OCI-LY7 (cell line): Measurements from ENCODE around the gene PAN3. TPM values are rescaled to one million over a fixed set of nuclear protein-coding genes. Genes with fewer than 3 reads are reported as not detected.

ENCODE experiments used
- BruUV-seq: library from RNA; stranded (reverse); fragments of 400-500 nt; replicated peaks from 2 replicates; lab custom pipeline; 2021; lab: Mats Ljungman, UMichigan
- CTCF ChIA-PET: fragments of 300-600 bp; sonication (Branson Sonifier 250); formaldehyde crosslinking; loops from one replicate; lab custom pipeline; 2022; ENCODE audit warnings: antibody characterized with exemption; ENCODE audit not compliant: unreplicated experiment; lab: Charles Lee
- POLR2A ChIA-PET: fragments of 300-600 bp; sonication (Branson Sonifier 250); formaldehyde crosslinking; loops from one replicate; lab custom pipeline; 2022; ENCODE audit warnings: antibody characterized with exemption; lab: Charles Lee
- DNase-seq: peaks from one replicate; pipeline ENCODE4 v3.0.0-alpha.2; 2015; ENCODE audit warnings: low spot score
- H2AFZ ChIP-seq: fragments of 200-600 bp; sonication (generic), shearing (Covaris generic); 2 replicates; pipeline ENCODE4 v1.6.1; 2014; ENCODE audit warnings: mild to moderate bottlenecking, antibody characterized with exemption, low read length, moderate library complexity
- H3K27ac ChIP-seq: fragments of 200-600 bp; sonication (generic); 2 replicates; pipeline ENCODE4 v1.5.1; 2014; ENCODE audit warnings: mixed run types, low read depth, mild to moderate bottlenecking, moderate library complexity, low read length, inconsistent platforms; ENCODE audit not compliant: poor library complexity, severe bottlenecking
- H3K36me3 ChIP-seq: fragments of 200-600 bp; sonication (generic); 2 replicates; pipeline ENCODE4 v1.6.1; 2014; ENCODE audit warnings: mild to moderate bottlenecking, antibody characterized with exemption, low read length, moderate library complexity, mixed read lengths; ENCODE audit not compliant: insufficient read depth
- H3K4me1 ChIP-seq: fragments of 200-600 bp; sonication (generic); 2 replicates; pipeline ENCODE4 v1.5.1; 2014; ENCODE audit warnings: mild to moderate bottlenecking, low read length; ENCODE audit not compliant: insufficient read depth, poor library complexity, severe bottlenecking
- H3K4me2 ChIP-seq: fragments of 200-600 bp; sonication (generic); 2 replicates; pipeline ENCODE4 v1.6.1; 2014; ENCODE audit warnings: mild to moderate bottlenecking, low read length
- H3K4me3 ChIP-seq: fragments of 200-600 bp; sonication (generic); 2 replicates; pipeline ENCODE4 v1.5.1; 2014; ENCODE audit warnings: mild to moderate bottlenecking, low read depth, low read length; ENCODE audit not compliant: poor library complexity, severe bottlenecking
- H3K79me2 ChIP-seq: fragments of 200-600 bp; sonication (generic); 2 replicates; pipeline ENCODE4 v1.6.1; 2016; ENCODE audit warnings: low read depth, mild to moderate bottlenecking, low read length, moderate library complexity, mixed read lengths; ENCODE audit not compliant: insufficient read depth
- H3K9me2 ChIP-seq: fragments of 200-600 bp; sonication (generic); 2 replicates; pipeline ENCODE4 v1.6.1; 2016; ENCODE audit warnings: mild to moderate bottlenecking, low read length, mixed read lengths; ENCODE audit not compliant: insufficient read depth
- H3K9me3 ChIP-seq: fragments of 200-600 bp; sonication (generic); 2 replicates; pipeline ENCODE4 v1.6.1; 2014; ENCODE audit warnings: mild to moderate bottlenecking, mixed run types, low read length, mixed read lengths
- H4K20me1 ChIP-seq: fragments of 200-600 bp; sonication (generic); 2 replicates; pipeline ENCODE4 v1.6.1; 2014; ENCODE audit warnings: mild to moderate bottlenecking, antibody characterized with exemption, low read length, moderate library complexity, mixed read lengths; ENCODE audit not compliant: insufficient read depth
- CTCF ChIP-seq: fragments of 200-600 bp; sonication (generic); conservative IDR thresholded peaks from 2 replicates; pipeline ENCODE4 v1.5.1; 2014; ENCODE audit warnings: mild to moderate bottlenecking, antibody characterized with exemption, low read length, moderate library complexity, mixed read lengths
- EZH2phosphoT487 ChIP-seq: fragments of 200-600 bp; sonication (generic); IDR thresholded peaks from 2 replicates; pipeline ENCODE4 v1.6.1; 2018; ENCODE audit warnings: low read depth, borderline replicate concordance, mild to moderate bottlenecking, mixed run types, antibody characterized with exemption, low read length, moderate library complexity, mixed read lengths
- intact Hi-C: fragments of 100-400 bp; cut with micrococcal nuclease; formaldehyde crosslinking; loops from one replicate; pipeline ENCODE4 v1.10.0; 2022; ENCODE audit not compliant: unreplicated experiment
- total RNA-seq, 2 experiments: library from RNA; depleted of rRNA in 1 of 2; stranded (reverse); fragments of >200 nt in 1 of 2; shearing (Covaris generic) in 1 of 2; gene quantifications; 2 replicates each; pipeline ENCODE4 v1.2.3, GENCODE V29; 2014 to 2022

PAN3 gene
- total RNA-seq, 2 experiments from 2014 or later: 20.4 to 54.8 TPM

- ChIA-PET CTCF (no interaction called here), POLR2A (interaction anchor here (0.6 to 0.9 kb wide), 4 partner anchors 13 to 67 kb away, joined by 3 to 5 read pairs (median 4); no protein-coding TSS in a partner anchor)
- Histone ChIP-seq H3K4me1 (no peaks in the 10 kb centered on the region), H2AFZ (no peak overlapping the region), H3K27ac (no peak overlapping the region), H3K79me2 (no peaks in the 10 kb centered on the region), H3K4me3 (no peak overlapping the region), H3K9me2 (no peaks in the 10 kb centered on the region), H3K36me3 (peaks cover 11% of the 10 kb centered on the region), H3K9me3 (no peaks in the 10 kb centered on the region), H4K20me1 (no peaks in the 10 kb centered on the region), H3K4me2 (no peak overlapping the region)
- no TSS peak for BruUV-seq
- intact Hi-C loops: no loop called here
- no peak for DNase-seq
- TF ChIP-seq CTCF: no peak
- no peak for TF ChIP-seq EZH2phosphoT487
These were observed 91.4 kb downstream of the PAN3 start for GRCh38 chr13:28229522-28230411.

- H4K20me1 ChIP-seq: no peaks in the 10 kb centered on the region
- ChIA-PET POLR2A (interaction anchor here (0.6 to 1.7 kb wide), 2 partner anchors 29 to 204 kb away, joined by 3 to 6 read pairs; no protein-coding TSS in a partner anchor), CTCF (no interaction called here)
- H3K79me2 ChIP-seq: no peaks in the 10 kb centered on the region
- TF ChIP-seq CTCF (no peak), EZH2phosphoT487 (no peak)
- H3K4me1 ChIP-seq: no peaks in the 10 kb centered on the region
- intact Hi-C loops: no loop called here
- DNase-seq: no peak
- H3K9me3 ChIP-seq: no peaks in the 10 kb centered on the region
- no TSS peak for BruUV-seq
- no peak overlapping the region for H3K27ac ChIP-seq
- peaks cover 11% of the 10 kb centered on the region for H3K36me3 ChIP-seq
- H2AFZ ChIP-seq: no peak overlapping the region
- no peaks in the 10 kb centered on the region for H3K9me2 ChIP-seq
- no peak overlapping the region for H3K4me2 ChIP-seq
- no peak overlapping the region for H3K4me3 ChIP-seq
These were observed 93.3 kb downstream of the PAN3 start for GRCh38 chr13:28231642-28232041.

- Histone ChIP-seq H3K36me3 (peaks cover 19% of the 10 kb centered on the region), H2AFZ (no peak overlapping the region), H3K4me3 (no peak overlapping the region), H4K20me1 (no peaks in the 10 kb centered on the region), H3K9me3 (no peaks in the 10 kb centered on the region), H3K79me2 (no peaks in the 10 kb centered on the region), H3K9me2 (no peaks in the 10 kb centered on the region), H3K27ac (no peak overlapping the region), H3K4me1 (no peaks in the 10 kb centered on the region), H3K4me2 (no peak overlapping the region)
- CTCF ChIA-PET: no interaction called here
- TF ChIP-seq CTCF: no peak
- no peak for TF ChIP-seq EZH2phosphoT487
- no TSS peak for BruUV-seq
- POLR2A ChIA-PET: interaction anchor here (1.1 to 2.1 kb wide), 3 partner anchors 11 to 17 kb away, joined by 3 to 7 read pairs (median 3); no protein-coding TSS in a partner anchor
- intact Hi-C loops: no loop called here
- no peak for DNase-seq
These were observed 99.6 kb downstream of the PAN3 start for GRCh38 chr13:28237944-28238343.
